Fibroblast of gingiva (primary cell): ENCODE results near the gene DNAH17.

Experiments
- DNase-seq: peaks from one replicate; pipeline ENCODE4 v3.0.0-alpha.2; 2011; ENCODE audit warnings: low read depth

The DNAH17 gene

GRCh38 chr17:78605886-78606285, 28.7 kb upstream of the DNAH17 start:
- no peak for DNase-seq

- DNase-seq, result no peak
Observed at GRCh38 chr17:78605429-78605828, 28.2 kb upstream of the DNAH17 start.

- no peak for DNase-seq
Observed at GRCh38 chr17:78602246-78602645, 25.1 kb upstream of the DNAH17 start.

GRCh38 chr17:78601577-78602190, 24.5 kb upstream of the DNAH17 start:
- DNase-seq, result no peak

- DNase-seq, result no peak
Observed at GRCh38 chr17:78600181-78600721, 23.1 kb upstream of the DNAH17 start.

GRCh38 chr17:78599419-78599818, 22.2 kb upstream of the DNAH17 start:
- no peak for DNase-seq

GRCh38 chr17:78598013-78598471, 20.8 kb upstream of the DNAH17 start:
- no peak for DNase-seq

GRCh38 chr17:78596871-78597764, 19.9 kb upstream of the DNAH17 start:
- no peak for DNase-seq

- no peak for DNase-seq
Observed at GRCh38 chr17:78595135-78595810, 18.1 kb upstream of the DNAH17 start.

- no peak for DNase-seq
Observed at GRCh38 chr17:78592991-78593329, 15.8 kb upstream of the DNAH17 start.

- no peak for DNase-seq
Observed at GRCh38 chr17:78591263-78591671, 14.1 kb upstream of the DNAH17 start.

GRCh38 chr17:78589885-78590284, 12.7 kb upstream of the DNAH17 start:
- DNase-seq, result no peak

- DNase-seq, result no peak
Observed at GRCh38 chr17:78589031-78589675, 12.0 kb upstream of the DNAH17 start.

- DNase-seq, result no peak
Observed at GRCh38 chr17:78588258-78589030, 11.2 kb upstream of the DNAH17 start.

GRCh38 chr17:78585006-78585630, 7.9 kb upstream of the DNAH17 start:
- no peak for DNase-seq

GRCh38 chr17:78583091-78583490, 5.9 kb upstream of the DNAH17 start:
- DNase-seq, result no peak

- DNase-seq, result no peak
Observed at GRCh38 chr17:78581304-78581703, 4.1 kb upstream of the DNAH17 start.

- DNase-seq, result no peak
Observed at GRCh38 chr17:78580277-78580804, 3.1 kb upstream of the DNAH17 start.

GRCh38 chr17:78576389-78577112, 645 bp downstream of the DNAH17 start:
- DNase-seq, result no peak

- no peak for DNase-seq
Observed at GRCh38 chr17:78575899-78576298, 1.3 kb downstream of the DNAH17 start.
